MM.1S (cell line): Measurements from ENCODE around the gene ANXA10.

Experiments used
- EZH2phosphoT487 ChIP-seq: fragments of 300-600 bp; sonication (generic); IDR thresholded peaks from 2 replicates; pipeline ENCODE4 v1.6.1; 2018; ENCODE audit warnings: antibody characterized with exemption, low read length
- TF ChIP-seq, protein P1 (sequence below): fragments of 300-600 bp; sonication (generic); IDR thresholded peaks from 2 replicates; pipeline ENCODE4 v1.5.1; 2016; ENCODE audit warnings: antibody characterized with exemption, low read length, mixed read lengths

DNA sequence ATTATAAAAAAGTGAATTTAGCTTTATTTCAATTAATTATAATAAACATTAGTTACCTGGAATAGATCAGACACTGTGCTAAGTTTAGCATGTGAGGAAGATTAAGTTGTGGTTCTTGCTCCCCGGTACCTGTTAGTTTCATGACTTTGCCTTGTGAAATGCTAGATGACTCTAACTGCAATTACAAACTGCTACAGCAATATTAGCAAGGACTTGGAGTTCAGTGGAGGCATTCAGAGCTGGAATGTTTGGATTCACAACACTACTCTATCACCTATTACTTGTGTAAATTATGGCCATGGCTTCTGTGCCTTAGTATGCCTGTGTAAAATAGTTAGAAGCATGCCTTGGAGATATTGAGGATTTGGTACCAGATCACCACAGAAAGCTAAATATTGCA lies 21.4 kb upstream of the ANXA10 start:
- TF ChIP-seq, protein P1, sequence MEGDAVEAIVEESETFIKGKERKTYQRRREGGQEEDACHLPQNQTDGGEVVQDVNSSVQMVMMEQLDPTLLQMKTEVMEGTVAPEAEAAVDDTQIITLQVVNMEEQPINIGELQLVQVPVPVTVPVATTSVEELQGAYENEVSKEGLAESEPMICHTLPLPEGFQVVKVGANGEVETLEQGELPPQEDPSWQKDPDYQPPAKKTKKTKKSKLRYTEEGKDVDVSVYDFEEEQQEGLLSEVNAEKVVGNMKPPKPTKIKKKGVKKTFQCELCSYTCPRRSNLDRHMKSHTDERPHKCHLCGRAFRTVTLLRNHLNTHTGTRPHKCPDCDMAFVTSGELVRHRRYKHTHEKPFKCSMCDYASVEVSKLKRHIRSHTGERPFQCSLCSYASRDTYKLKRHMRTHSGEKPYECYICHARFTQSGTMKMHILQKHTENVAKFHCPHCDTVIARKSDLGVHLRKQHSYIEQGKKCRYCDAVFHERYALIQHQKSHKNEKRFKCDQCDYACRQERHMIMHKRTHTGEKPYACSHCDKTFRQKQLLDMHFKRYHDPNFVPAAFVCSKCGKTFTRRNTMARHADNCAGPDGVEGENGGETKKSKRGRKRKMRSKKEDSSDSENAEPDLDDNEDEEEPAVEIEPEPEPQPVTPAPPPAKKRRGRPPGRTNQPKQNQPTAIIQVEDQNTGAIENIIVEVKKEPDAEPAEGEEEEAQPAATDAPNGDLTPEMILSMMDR: no peak
- no peak for TF ChIP-seq EZH2phosphoT487
